GM12801 (cell line): ENCODE measurements around the gene PTPN14.

Experiments used
- CTCF ChIP-seq: IDR thresholded peaks from one replicate; pipeline ENCODE4 v1.5.1; 2011; ENCODE audit warnings: control low read depth; ENCODE audit not compliant: insufficient read length; ENCODE audit errors: extremely low read depth

The PTPN14 gene

GRCh38 chr1:214303141-214303930, 248.1 kb downstream of the PTPN14 start:
- no peak for TF ChIP-seq CTCF

GRCh38 chr1:214301526-214301925, 249.9 kb downstream of the PTPN14 start:
- TF ChIP-seq CTCF = no peak

- no peak for TF ChIP-seq CTCF
These were observed 251.1 kb downstream of the PTPN14 start for GRCh38 chr1:214300149-214300780.
